Neural crest cell (in vitro differentiated cells): ENCODE data around the gene SERPINE1. TPM values are rescaled to one million over a fixed set of nuclear protein-coding genes. Genes with fewer than 3 reads are reported as not detected.
A peak's percentile ranks its signal among the peaks of the same experiment; 100 is the strongest.

Experiments
- DNase-seq: peaks from one replicate; pipeline ENCODE4 v3.0.0; 2021; ENCODE audit warnings: low read depth, mixed read lengths, low spot score
- H3K27ac Mint-ChIP-seq: one replicate; pipeline ENCODE4 v1.8.0; 2021; ENCODE audit warnings: mild to moderate bottlenecking, mixed read lengths; ENCODE audit not compliant: unreplicated experiment
- H3K27me3 Mint-ChIP-seq: 2 replicates; pipeline ENCODE4 v1.8.0; 2021; ENCODE audit warnings: low read depth, mild to moderate bottlenecking, mixed read lengths
- H3K36me3 Mint-ChIP-seq: 2 replicates; pipeline ENCODE4 v1.8.0; 2021; ENCODE audit warnings: low read depth, mild to moderate bottlenecking, mixed read lengths
- H3K4me1 Mint-ChIP-seq: 2 replicates; pipeline ENCODE4 v1.8.0; 2021; ENCODE audit warnings: mixed read lengths
- H3K4me3 Mint-ChIP-seq: one replicate; pipeline ENCODE4 v1.8.0; 2021; ENCODE audit warnings: mild to moderate bottlenecking, mixed read lengths
- H3K9me3 Mint-ChIP-seq: 2 replicates; pipeline ENCODE4 v1.8.0; 2021; ENCODE audit warnings: mixed read lengths
- total RNA-seq: library from RNA; stranded (reverse); gene quantifications from 2 replicates; pipeline ENCODE4 v1.2.1, GENCODE V29; 2021
- TF ChIP-seq, protein P1 (sequence below): fragments of 200-600 bp; sonication (generic); conservative IDR thresholded peaks from 2 replicates; pipeline ENCODE4 v1.5.0; 2021; ENCODE audit warnings: antibody characterized with exemption, mild to moderate bottlenecking

The SERPINE1 gene
- total RNA-seq, 1 donor from 2014 or later: 0.07 TPM

DNA sequence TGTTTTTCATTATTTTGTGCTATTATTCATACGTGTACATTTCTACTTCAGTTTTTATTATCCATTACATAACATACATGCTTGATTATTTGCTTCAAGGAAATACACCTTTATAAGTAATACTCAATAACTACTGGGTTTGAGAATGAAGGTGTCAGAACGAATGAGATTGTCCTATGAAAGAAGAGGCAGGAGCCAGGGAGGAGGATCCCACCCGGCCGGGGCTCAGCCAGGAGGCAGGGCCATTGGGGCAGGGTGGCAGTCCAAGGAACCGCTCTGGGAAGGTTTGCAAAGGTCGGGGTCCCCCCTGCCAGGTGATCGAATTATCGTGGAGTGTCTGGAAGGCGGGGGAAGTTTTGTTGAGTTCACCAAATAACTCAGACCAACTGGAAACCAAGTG, 32.5 kb upstream of the SERPINE1 start:
- Mint-ChIP-seq H3K4me3 (no peak overlapping the region), H3K27ac (no peak overlapping the region), H3K4me1 (peaks cover 7% of the 10 kb centered on the region), H3K27me3 (peaks cover 2% of the 10 kb centered on the region), H3K36me3 (peaks cover 12% of the 10 kb centered on the region), H3K9me3 (peaks cover 5% of the 10 kb centered on the region)
- no peak for DNase-seq
- TF ChIP-seq, protein P1, sequence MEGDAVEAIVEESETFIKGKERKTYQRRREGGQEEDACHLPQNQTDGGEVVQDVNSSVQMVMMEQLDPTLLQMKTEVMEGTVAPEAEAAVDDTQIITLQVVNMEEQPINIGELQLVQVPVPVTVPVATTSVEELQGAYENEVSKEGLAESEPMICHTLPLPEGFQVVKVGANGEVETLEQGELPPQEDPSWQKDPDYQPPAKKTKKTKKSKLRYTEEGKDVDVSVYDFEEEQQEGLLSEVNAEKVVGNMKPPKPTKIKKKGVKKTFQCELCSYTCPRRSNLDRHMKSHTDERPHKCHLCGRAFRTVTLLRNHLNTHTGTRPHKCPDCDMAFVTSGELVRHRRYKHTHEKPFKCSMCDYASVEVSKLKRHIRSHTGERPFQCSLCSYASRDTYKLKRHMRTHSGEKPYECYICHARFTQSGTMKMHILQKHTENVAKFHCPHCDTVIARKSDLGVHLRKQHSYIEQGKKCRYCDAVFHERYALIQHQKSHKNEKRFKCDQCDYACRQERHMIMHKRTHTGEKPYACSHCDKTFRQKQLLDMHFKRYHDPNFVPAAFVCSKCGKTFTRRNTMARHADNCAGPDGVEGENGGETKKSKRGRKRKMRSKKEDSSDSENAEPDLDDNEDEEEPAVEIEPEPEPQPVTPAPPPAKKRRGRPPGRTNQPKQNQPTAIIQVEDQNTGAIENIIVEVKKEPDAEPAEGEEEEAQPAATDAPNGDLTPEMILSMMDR: no peak

DNA sequence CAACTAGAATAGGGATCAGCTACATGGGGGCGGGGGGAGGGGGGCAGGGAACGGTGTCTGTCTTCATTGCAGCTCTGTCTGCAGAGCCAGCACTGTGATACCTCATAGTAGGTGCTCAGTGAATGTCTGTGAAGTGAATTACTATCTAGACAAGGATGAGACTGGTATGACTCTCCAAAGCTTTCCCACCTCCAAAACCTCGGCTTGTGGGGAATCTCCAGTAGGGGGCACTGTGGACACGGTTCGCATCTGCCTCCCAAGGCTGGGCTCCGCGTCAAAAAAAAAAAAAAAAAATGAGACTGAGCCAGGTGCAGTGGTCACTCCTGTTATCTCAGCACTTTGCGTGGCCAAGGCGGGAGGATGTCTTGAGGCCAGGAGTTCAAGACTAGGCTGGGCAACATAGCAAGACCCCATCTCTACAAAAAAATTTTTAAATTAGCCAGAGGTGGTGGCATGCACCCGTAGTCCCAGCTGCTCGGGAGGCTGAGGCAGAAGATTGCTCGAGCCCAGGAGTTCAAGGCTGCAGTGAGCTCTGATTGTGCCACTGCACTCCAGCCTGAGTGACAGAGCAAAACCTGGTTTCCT, 32.0 kb upstream of the SERPINE1 start:
- Mint-ChIP-seq H3K4me3 (no peak overlapping the region), H3K27ac (no peak overlapping the region), H3K9me3 (peaks cover 5% of the 10 kb centered on the region), H3K27me3 (peaks cover 2% of the 10 kb centered on the region), H3K4me1 (peaks cover 12% of the 10 kb centered on the region), H3K36me3 (peaks cover 10% of the 10 kb centered on the region)
- peak; percentile 51 for DNase-seq
- TF ChIP-seq, protein P1: peak; percentile 68

DNA sequence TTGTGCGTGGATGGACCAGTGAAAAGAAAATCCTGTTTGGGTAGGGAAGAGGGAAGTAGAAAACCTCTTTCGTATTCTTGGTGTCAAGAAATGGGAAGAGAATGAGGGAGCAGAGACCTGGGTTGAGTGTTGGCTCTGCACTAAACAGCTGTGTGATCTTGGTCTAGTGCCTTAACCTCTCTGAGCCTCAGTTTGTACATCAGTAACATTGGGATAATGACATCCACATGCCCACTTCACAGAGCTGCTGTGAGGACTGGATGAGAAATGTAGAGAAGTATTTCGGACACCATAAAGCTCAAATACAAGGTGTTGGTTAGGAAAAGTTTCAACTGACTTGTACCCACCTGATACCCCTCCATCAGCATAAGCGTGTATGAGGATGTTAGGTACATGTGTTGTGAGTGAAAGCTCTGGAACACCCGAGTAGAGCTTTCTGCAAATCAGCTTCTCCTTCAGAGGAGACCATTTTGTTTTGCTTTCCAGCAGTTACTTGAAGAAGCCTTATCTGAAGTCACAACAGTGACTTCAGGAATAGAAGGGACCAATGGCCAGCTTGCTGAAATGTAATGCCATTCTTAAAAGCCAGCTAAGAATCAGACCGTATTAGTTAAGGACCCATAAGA, 30.5 kb upstream of the SERPINE1 start:
- TF ChIP-seq, protein P1: no peak
- H3K36me3 Mint-ChIP-seq: peaks cover 3% of the 10 kb centered on the region
- H3K27ac Mint-ChIP-seq: no peak overlapping the region
- no peak for DNase-seq
- H3K27me3 Mint-ChIP-seq: peaks cover 2% of the 10 kb centered on the region
- H3K4me3 Mint-ChIP-seq: no peak overlapping the region
- H3K9me3 Mint-ChIP-seq: no peaks in the 10 kb centered on the region
- peaks cover 17% of the 10 kb centered on the region for H3K4me1 Mint-ChIP-seq

DNA sequence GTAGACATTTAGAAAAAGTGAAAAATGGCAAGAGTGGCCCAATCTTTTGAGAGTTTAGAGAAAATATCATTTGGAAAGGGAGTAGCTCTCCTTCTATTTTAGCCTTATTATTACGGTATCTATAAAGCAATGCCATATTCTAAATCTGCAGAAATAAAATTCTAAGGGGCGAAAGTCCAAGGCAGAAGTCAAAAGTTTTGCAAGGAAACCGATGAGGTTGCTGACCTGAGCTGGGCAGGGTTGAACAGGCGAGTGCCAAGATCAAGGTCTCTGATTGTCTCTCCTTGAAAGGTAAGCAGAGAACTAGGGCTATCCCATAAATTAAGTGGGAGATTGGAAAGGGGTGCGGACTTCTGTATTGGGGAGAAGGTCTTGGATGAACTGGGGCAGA, 30.0 kb upstream of the SERPINE1 start:
- no peak for DNase-seq
- H3K27me3 Mint-ChIP-seq: peaks cover 2% of the 10 kb centered on the region
- H3K4me1 Mint-ChIP-seq: peaks cover 17% of the 10 kb centered on the region
- TF ChIP-seq, protein P1: no peak
- H3K9me3 Mint-ChIP-seq: no peaks in the 10 kb centered on the region
- H3K36me3 Mint-ChIP-seq: peaks cover 3% of the 10 kb centered on the region
- no peak overlapping the region for H3K27ac Mint-ChIP-seq
- no peak overlapping the region for H3K4me3 Mint-ChIP-seq

DNA sequence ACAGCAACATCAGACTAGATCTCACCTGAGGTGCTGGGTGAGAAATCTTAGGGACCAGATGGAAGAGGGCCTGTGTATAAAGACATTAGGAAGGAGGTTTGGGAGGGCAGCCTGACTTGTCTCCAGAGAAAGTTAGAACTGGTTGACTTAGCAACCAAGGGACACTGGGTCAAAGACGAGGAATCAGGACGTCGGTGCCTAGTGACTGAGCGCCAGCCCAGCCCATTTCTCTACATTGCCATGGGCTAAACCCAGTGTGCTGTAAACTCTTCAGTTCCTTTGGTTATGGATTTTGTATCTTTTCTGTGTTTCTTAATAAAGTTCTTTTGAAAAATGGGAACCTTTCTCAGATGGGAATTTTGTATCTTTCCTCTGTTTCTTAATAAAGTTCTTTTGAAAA, 29.3 kb upstream of the SERPINE1 start:
- H3K9me3 Mint-ChIP-seq: no peaks in the 10 kb centered on the region
- H3K27ac Mint-ChIP-seq: no peak overlapping the region
- TF ChIP-seq, protein P1: no peak
- no peak for DNase-seq
- H3K27me3 Mint-ChIP-seq: peaks cover 2% of the 10 kb centered on the region
- peaks cover 17% of the 10 kb centered on the region for H3K4me1 Mint-ChIP-seq
- no peak overlapping the region for H3K4me3 Mint-ChIP-seq
- peaks cover 3% of the 10 kb centered on the region for H3K36me3 Mint-ChIP-seq
